Limb (tissue), 2 donors: ENCODE data around the gene CCDC136.

Source experiments
- DNase-seq, 2 donors: peaks; one replicate each; pipeline ENCODE4 v3.0.0-alpha.2; 2016; ENCODE audit errors: extremely low spot score in 2 of 2

The CCDC136 gene

GRCh38 chr7:128777156-128778123 lies 14.3 kb upstream of the CCDC136 start:
- DNase-seq, result no peak

DNA sequence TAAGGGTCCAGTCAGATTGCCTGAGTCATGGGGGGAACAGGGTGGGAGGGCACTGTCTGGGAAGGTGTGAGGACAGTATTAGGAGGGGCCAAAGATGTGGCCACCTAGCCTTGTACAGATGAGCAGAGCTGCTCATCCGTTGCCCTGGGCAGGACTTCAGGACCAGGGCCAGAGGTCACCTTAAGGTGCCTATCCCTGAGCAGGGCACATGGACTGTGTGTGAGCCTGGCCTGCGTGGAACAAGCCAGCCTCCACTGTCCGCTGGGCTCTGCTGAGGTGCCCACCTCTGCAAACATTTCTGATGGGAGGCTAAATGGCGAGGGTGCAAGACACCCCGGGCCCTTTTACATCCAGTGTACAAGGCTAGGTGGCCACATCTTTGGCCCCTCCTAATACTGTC lies 12.8 kb upstream of the CCDC136 start:
- no peak for DNase-seq

GRCh38 chr7:128781126-128781525 lies 10.6 kb upstream of the CCDC136 start:
- peak in 1 of 2 donors; percentile 55 for DNase-seq

DNA sequence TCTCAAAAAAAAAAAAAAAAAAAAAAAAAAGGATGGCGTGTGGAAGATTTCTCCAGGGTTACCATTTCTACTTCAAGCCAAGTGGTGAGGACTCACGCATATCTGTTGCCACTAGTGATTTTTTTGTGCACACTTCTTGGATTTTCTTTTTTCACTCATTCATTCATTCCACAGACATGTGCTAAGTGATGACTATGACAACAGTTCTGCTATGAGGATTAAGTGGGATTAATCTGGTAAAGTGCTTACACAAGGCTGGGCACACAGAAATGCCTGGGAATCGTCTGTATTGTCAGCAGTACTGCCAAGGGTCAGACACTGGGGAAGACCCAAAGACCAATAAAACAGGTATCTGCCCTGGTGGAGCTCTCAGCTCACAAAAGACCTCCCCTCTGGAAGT lies 9.9 kb upstream of the CCDC136 start:
- DNase-seq, result no peak

GRCh38 chr7:128783143-128783861 lies 8.5 kb upstream of the CCDC136 start:
- DNase-seq, result peak; percentile 85 to 86

GRCh38 chr7:128785738-128786137 lies 6.0 kb upstream of the CCDC136 start:
- no peak for DNase-seq

GRCh38 chr7:128788446-128789412 lies 3.0 kb upstream of the CCDC136 start:
- DNase-seq, result no peak

- peak in 1 of 2 donors; percentile 70 for DNase-seq
Measured at GRCh38 chr7:128790315-128791041, 1.3 kb upstream of the CCDC136 start.

DNA sequence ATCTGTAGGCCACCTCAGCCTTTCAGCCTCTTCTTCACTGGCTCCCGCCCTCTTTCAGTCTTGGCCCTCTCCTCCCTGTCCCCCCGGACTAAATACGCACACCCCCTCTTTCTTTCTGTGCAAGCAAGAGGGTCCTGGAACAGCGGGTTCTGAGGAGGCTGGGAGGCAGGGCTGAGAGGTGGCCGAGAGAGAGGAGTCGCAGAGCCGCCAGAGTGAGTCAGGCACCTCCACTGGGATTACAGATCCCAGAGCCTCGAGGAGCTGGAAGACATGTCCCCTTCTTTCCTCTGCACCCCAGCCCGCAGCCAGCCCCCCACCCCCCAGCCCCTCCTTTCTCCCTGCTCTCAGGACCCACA lies 182 bp downstream of the CCDC136 start:
- no peak for DNase-seq

- DNase-seq, result no peak
Measured at GRCh38 chr7:128792471-128793180, 858 bp downstream of the CCDC136 start.

GRCh38 chr7:128793181-128793547 lies 1.4 kb downstream of the CCDC136 start:
- no peak for DNase-seq

DNA sequence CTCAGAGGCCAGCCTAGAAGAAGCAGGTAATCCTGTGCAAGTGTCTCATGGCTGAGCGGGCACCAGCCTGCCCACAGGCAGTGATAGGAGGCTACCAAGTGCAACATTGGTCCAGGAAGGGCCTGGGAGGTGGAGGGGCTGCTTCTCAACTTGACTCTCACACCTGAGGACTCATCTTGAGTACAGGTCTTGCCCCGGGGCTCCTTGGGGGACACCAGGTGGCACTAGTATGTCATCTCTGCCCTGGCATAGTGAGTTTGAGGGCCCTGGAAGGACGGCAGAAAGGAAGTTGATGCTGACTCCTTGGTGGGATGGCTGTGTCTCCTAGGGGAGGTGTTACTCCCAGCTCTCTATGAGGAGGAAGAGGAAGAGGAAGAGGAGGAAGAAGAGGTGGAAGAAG lies 2.3 kb downstream of the CCDC136 start:
- no peak for DNase-seq

DNA sequence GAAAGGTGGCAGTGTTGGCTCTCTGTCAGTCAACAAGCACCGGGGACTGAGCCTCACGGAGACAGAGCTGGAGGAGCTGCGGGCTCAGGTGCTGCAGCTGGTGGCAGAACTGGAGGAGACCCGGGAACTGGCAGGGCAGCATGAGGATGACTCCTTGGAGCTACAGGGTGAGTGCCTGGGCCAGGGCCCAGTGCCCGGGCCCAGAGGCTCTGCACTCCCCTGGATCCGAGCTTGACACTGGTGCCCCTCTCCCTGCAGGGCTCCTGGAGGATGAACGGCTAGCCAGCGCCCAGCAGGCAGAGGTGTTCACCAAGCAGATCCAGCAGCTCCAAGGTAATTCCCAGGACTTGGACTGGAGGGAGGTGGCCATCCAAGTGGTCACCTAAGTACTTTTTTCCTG lies 2.7 kb downstream of the CCDC136 start:
- no peak for DNase-seq

DNA sequence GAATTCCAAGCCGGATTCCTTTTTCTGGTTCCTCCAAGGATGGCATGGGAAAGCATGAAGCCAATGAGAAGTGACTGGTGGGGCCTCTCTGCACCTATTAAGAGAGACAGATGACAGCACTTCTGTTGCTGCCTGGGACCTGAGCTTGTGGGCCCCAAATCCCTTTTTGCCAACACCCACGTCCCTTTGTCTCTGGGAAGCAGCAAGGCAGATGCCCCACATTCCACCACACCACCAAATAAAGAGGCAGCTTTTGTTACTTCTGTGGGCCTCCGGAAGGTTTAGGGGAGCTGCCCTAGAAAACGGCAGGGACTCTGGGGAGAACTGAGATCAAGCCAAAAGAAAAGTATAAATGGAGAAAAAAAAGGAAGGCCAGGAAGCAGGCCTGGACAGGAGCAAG lies 3.4 kb downstream of the CCDC136 start:
- no peak for DNase-seq

DNA sequence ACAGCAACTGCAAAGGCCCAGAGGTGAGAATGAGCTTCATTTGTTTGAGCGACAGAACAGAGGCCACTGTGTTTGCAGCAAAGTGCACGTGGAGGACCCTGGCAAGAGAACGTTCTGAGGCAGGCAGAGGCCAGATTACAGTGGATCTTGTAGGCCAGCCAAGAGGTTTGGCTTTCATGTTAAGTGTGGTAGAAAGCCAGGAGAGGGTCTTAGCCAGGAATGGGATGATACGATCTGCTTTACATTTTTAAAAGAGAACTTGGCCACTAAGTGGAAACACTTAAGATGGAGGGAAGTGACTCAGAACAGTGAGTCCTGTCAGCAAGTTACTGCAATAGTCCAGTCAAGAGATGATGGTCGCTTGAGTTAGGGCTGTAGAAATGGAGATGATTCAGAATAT lies 4.6 kb downstream of the CCDC136 start:
- DNase-seq, result no peak

GRCh38 chr7:128799451-128799850 lies 7.7 kb downstream of the CCDC136 start:
- no peak for DNase-seq

- no peak for DNase-seq
Measured at GRCh38 chr7:128800567-128800966, 8.8 kb downstream of the CCDC136 start.

GRCh38 chr7:128801003-128801402 lies 9.2 kb downstream of the CCDC136 start:
- DNase-seq, result no peak

DNA sequence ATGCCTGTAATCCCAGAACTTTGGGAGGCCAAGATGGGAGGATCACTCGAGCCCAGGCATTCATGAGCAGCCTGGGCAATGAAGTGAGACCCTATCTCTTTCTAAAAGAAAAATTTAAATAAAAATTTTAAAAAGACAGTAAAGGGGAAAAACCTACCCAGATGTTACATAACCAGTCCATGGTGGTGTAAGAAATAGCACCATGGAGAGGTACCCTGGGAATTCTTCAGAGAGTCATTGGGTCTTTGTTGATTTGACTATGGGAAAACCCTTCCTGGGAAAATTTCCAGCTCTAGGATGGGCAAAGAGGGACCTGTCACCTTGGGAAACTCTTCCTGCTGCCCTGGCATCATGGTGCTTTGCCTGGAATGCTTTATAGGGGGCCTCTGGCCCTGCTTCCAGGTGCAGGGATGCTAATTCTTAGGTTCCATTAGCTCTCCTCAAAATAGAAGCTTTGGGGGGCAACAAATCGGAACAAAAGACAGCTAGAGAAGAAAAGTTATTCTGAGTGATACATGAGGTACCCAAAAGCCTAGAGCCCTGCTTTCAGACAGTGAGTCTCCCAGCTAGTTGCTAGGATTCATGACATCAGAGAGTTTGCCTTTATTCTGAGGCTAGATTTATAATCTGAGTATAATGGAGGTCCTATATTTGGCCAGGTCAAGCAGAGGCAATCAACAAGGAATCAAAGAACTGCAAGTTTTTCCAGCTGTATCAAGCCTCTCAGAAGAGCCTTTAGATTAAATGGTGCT lies 10.1 kb downstream of the CCDC136 start:
- no peak for DNase-seq

- no peak for DNase-seq
Measured at GRCh38 chr7:128804484-128804883, 12.7 kb downstream of the CCDC136 start.
